OCI-LY1 (cell line): ENCODE measurements around the gene RHOB.

ENCODE experiments used
- EZH2 ChIP-seq: fragments of 200-600 bp; sonication (generic), shearing (Covaris generic); IDR thresholded peaks from 2 replicates; pipeline ENCODE4 v1.8.0; 2017; ENCODE audit warnings: borderline replicate concordance, mixed run types, mild to moderate bottlenecking, antibody characterized with exemption, low read length, moderate library complexity, mixed read lengths
- TF ChIP-seq, protein P1 (sequence below): fragments of 200-600 bp; sonication (generic), shearing (Covaris generic); IDR thresholded peaks from 2 replicates; pipeline ENCODE4 v1.5.1; 2017; ENCODE audit warnings: mild to moderate bottlenecking, antibody characterized with exemption, low read length, moderate library complexity, mixed read lengths

- no peak for TF ChIP-seq EZH2
- TF ChIP-seq, protein P1, sequence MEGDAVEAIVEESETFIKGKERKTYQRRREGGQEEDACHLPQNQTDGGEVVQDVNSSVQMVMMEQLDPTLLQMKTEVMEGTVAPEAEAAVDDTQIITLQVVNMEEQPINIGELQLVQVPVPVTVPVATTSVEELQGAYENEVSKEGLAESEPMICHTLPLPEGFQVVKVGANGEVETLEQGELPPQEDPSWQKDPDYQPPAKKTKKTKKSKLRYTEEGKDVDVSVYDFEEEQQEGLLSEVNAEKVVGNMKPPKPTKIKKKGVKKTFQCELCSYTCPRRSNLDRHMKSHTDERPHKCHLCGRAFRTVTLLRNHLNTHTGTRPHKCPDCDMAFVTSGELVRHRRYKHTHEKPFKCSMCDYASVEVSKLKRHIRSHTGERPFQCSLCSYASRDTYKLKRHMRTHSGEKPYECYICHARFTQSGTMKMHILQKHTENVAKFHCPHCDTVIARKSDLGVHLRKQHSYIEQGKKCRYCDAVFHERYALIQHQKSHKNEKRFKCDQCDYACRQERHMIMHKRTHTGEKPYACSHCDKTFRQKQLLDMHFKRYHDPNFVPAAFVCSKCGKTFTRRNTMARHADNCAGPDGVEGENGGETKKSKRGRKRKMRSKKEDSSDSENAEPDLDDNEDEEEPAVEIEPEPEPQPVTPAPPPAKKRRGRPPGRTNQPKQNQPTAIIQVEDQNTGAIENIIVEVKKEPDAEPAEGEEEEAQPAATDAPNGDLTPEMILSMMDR = no peak
Measured at GRCh38 chr2:20400787-20401488, 45.9 kb upstream of the RHOB start.
